ENCODE results near the gene COMTD1.
"Not testable (repeated sequence)": the region's sequence is repeated elsewhere in the genome, so short reads cannot be mapped to it uniquely, and the experiment has no call there.

Gene COMTD1

GRCh38 chr10:75205908-75206307 lies 29.8 kb downstream of the COMTD1 start:
- DNase-seq (ENCODE audit: low read depth, low spot score): no peak
- in situ Hi-C loops (cut with HindIII; ENCODE audit: low sequenced_read_pairs): no loop called here
- no peak overlapping the region for H3K4me3 ChIP-seq (ENCODE audit: low read depth, low read length)
- no peak for TF ChIP-seq CTCF (IDR thresholded peaks at IDR 0.05; ENCODE audit: low read depth, low read length)

GRCh38 chr10:75203724-75204123 lies 32.0 kb downstream of the COMTD1 start:
- no peak for TF ChIP-seq CTCF (IDR thresholded peaks at IDR 0.05; ENCODE audit: low read depth, low read length)
- no peak overlapping the region for H3K4me3 ChIP-seq (ENCODE audit: low read depth, low read length)
- no peak for DNase-seq (ENCODE audit: low read depth, low spot score)
- in situ Hi-C loops (cut with HindIII; ENCODE audit: low sequenced_read_pairs): no loop called here

GRCh38 chr10:75203046-75203620 lies 32.6 kb downstream of the COMTD1 start:
- DNase-seq (ENCODE audit: low read depth, low spot score); in situ Hi-C loops (cut with HindIII; ENCODE audit: low sequenced_read_pairs); H3K4me3 ChIP-seq (ENCODE audit: low read depth, low read length): not testable (repeated sequence)

- H3K4me3 ChIP-seq (ENCODE audit: low read depth, low read length): no peak overlapping the region
- peak; percentile 41 for DNase-seq (ENCODE audit: low read depth, low spot score)
- TF ChIP-seq CTCF (IDR thresholded peaks at IDR 0.05; ENCODE audit: low read depth, low read length): no peak
- in situ Hi-C loops (cut with HindIII; ENCODE audit: low sequenced_read_pairs): no loop called here
Observed at GRCh38 chr10:75202321-75203045, 33.3 kb downstream of the COMTD1 start.

- in situ Hi-C loops (cut with HindIII; ENCODE audit: low sequenced_read_pairs): no loop called here
- DNase-seq (ENCODE audit: low read depth, low spot score): no peak
- no peak overlapping the region for H3K4me3 ChIP-seq (ENCODE audit: low read depth, low read length)
- no peak for TF ChIP-seq CTCF (IDR thresholded peaks at IDR 0.05; ENCODE audit: low read depth, low read length)
Observed at GRCh38 chr10:75201793-75202307, 33.9 kb downstream of the COMTD1 start.

GRCh38 chr10:75199949-75200348 lies 35.8 kb downstream of the COMTD1 start:
- in situ Hi-C loops (cut with HindIII; ENCODE audit: low sequenced_read_pairs); H3K4me3 ChIP-seq (ENCODE audit: low read depth, low read length); DNase-seq (ENCODE audit: low read depth, low spot score): not testable (repeated sequence)

- no peak for TF ChIP-seq CTCF (IDR thresholded peaks at IDR 0.05; ENCODE audit: low read depth, low read length)
- no peak for DNase-seq (ENCODE audit: low read depth, low spot score)
- in situ Hi-C loops (cut with HindIII; ENCODE audit: low sequenced_read_pairs): no loop called here
- no peak overlapping the region for H3K4me3 ChIP-seq (ENCODE audit: low read depth, low read length)
Observed at GRCh38 chr10:75197906-75198305, 37.9 kb downstream of the COMTD1 start.

Data from astrocyte of the spinal cord (primary cell).